Esophagus mucosa (tissue), 1 donor: ENCODE results near the gene SLC19A1. TPM values are rescaled to one million over a fixed set of nuclear protein-coding genes. Genes with fewer than 3 reads are reported as not detected.
A peak's percentile ranks its signal among the peaks of the same experiment; 100 is the strongest.
"Not testable (repeated sequence)": the region's sequence is repeated elsewhere in the genome, so short reads cannot be mapped to it uniquely, and the experiment has no call there.

Source experiments
- ATAC-seq: fragments of 200-7000 bp; cut with Tn5 transposase; one replicate; pipeline ENCODE4 v1.9.1; 2020
- total RNA-seq: library from RNA; stranded (reverse); gene quantifications from one replicate; pipeline ENCODE4 v1.2.4, GENCODE V29; 2023
- donor health status: DM: yes; HTN: yes; CAD: no.

SLC19A1 gene
- total RNA-seq, 1 donor from 2014 or later, result 3.1 TPM

- ATAC-seq, result peak; percentile 8
Measured at GRCh38 chr21:45504516-45505415, 37.5 kb downstream of the SLC19A1 start.

- ATAC-seq, result no peak
Measured at GRCh38 chr21:45504021-45504515, 38.2 kb downstream of the SLC19A1 start.

GRCh38 chr21:45503226-45503625 is 39.0 kb downstream of the SLC19A1 start:
- not testable (repeated sequence) for ATAC-seq

- no peak for ATAC-seq
Measured at GRCh38 chr21:45502600-45502999, 39.6 kb downstream of the SLC19A1 start.

GRCh38 chr21:45502006-45502345 is 40.3 kb downstream of the SLC19A1 start:
- ATAC-seq, result no peak

GRCh38 chr21:45501081-45502005 is 40.9 kb downstream of the SLC19A1 start:
- ATAC-seq, result not testable (repeated sequence)

GRCh38 chr21:45499970-45500577 is 42.2 kb downstream of the SLC19A1 start:
- ATAC-seq, result peak; percentile 11

GRCh38 chr21:45499201-45499750 is 43.0 kb downstream of the SLC19A1 start:
- ATAC-seq, result no peak

GRCh38 chr21:45498646-45499000 is 43.6 kb downstream of the SLC19A1 start:
- ATAC-seq, result no peak

GRCh38 chr21:45497846-45498645 is 44.2 kb downstream of the SLC19A1 start:
- ATAC-seq, result no peak

GRCh38 chr21:45496968-45497845 is 45.0 kb downstream of the SLC19A1 start:
- ATAC-seq, result no peak

GRCh38 chr21:45496151-45496967 is 45.9 kb downstream of the SLC19A1 start:
- ATAC-seq, result no peak

- no peak for ATAC-seq
Measured at GRCh38 chr21:45494851-45495680, 47.2 kb downstream of the SLC19A1 start.

- ATAC-seq, result no peak
Measured at GRCh38 chr21:45494135-45494850, 47.9 kb downstream of the SLC19A1 start.

GRCh38 chr21:45493401-45494001 is 48.7 kb downstream of the SLC19A1 start:
- ATAC-seq, result no peak

GRCh38 chr21:45492765-45493164 is 49.5 kb downstream of the SLC19A1 start:
- ATAC-seq, result no peak

- ATAC-seq, result no peak
Measured at GRCh38 chr21:45491623-45492022, 50.6 kb downstream of the SLC19A1 start.

- no peak for ATAC-seq
Measured at GRCh38 chr21:45491056-45491455, 51.2 kb downstream of the SLC19A1 start.
